PC-9 (cell line): Measurements from ENCODE around the gene RXRA.

Experiments
- CTCF ChIP-seq: fragments of 200-600 bp; sonication (generic); conservative IDR thresholded peaks from 2 replicates; pipeline ENCODE4 v1.6.1; 2017; ENCODE audit warnings: mixed run types, antibody characterized with exemption, mild to moderate bottlenecking, moderate library complexity
- EZH2 ChIP-seq: fragments of 200-600 bp; sonication (generic); IDR thresholded peaks from 2 replicates; pipeline ENCODE4 v1.8.0; 2017; ENCODE audit warnings: antibody characterized with exemption, low read depth

GRCh38 chr9:134361426-134361825 lies 35.2 kb downstream of the RXRA start:
- TF ChIP-seq CTCF, result no peak
- TF ChIP-seq EZH2, result no peak
